ENCODE results near the gene KAZALD1. TPM values are rescaled to one million over a fixed set of nuclear protein-coding genes. Genes with fewer than 3 reads are reported as not detected.

Gene KAZALD1
- total RNA-seq, 1 donor, result 5.9 TPM

- no peak for DNase-seq (ENCODE audit: low read depth in 2 of 3, low spot score in 2 of 3)
These were observed 15.2 kb upstream of the KAZALD1 start for GRCh38 chr10:101046332-101047238.

DNA sequence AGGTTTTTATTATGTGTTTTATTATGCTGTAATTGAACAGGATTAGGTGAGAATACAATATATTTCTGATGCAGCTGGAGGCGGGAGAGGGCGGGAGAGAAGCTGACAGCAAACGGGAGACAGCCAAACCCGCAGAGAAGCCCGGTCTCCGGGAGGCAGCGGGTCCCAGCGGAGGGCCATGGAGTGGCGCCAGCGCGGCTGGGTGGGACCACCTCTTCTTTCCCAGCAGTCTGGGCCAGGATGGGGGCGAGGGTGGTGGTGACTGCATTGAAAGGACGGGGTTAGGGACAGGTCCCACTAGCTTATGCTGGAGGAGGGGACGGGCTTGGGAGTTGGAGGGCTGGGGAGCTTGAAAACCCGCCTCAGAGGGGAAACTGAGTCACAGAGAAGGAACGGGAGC, 14.5 kb upstream of the KAZALD1 start:
- no peak for DNase-seq (ENCODE audit: low read depth in 2 of 3, low spot score in 2 of 3)

GRCh38 chr10:101047961-101048892, 13.6 kb upstream of the KAZALD1 start:
- DNase-seq (ENCODE audit: low read depth in 2 of 3, low spot score in 2 of 3), result no peak

DNA sequence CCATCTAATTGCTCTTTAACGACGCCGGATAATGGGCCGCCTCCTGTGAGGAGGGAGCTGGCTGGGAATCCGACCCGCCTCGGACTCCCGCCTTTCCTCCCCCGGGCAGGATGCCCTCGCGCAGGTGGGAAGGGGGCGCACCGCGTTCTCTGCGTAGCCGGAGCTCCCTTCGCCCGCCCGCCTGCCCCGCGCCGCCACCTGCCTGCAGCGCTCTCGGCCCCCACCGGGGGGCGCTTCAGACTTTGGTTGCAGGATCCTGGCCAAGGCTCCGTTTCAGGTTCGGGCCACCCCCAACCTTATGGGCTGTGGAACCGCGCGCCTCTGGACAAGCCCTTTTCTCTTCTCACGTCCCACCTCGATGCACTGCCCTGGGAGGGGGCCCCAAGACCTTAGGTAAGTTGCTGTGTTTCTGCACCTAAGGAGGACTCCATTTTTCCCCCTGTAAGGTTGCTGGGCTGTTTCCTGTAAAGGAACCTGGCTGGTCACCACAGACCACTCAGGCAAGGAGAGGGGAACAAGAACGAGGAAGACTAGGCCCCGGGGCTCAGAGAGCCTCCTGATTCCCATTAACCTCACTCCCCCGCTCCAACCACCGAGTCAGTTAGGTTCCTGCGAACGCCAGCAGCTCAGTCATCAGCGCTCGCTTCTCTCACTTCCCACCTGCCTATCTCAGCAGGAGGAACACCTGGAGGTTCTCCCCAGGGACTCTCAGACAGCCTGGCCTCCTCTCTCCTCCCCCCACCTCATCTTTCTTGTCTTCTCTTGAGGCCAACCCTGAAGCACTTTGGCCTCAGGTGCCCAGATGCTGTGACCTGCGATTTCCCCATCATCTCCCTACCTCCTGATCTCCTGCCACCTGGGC, 11.3 kb upstream of the KAZALD1 start:
- DNase-seq (ENCODE audit: low read depth in 2 of 3, low spot score in 2 of 3), result peak; percentile 66 to 73 (median 69)

DNA sequence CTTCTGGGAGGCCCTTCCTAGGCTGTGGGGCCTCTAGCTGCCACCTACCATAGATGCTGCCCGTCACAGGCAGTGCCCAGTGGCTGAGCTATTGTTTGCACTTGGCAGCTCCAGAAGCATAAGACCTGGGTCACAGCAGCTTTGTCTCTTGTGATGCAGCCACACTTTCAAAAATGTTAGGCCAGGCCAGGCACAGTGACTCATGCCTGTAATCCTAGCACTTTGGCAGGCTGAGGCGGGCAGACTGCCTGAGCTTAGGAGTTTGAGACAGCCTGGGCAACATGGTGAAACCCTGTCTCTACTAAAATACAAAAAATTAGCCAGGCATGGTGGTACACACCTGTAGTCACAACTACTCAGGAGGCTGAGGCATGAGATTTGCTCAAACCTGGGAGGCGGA, 9.5 kb upstream of the KAZALD1 start:
- no peak for DNase-seq (ENCODE audit: low read depth in 2 of 3, low spot score in 2 of 3)

DNA sequence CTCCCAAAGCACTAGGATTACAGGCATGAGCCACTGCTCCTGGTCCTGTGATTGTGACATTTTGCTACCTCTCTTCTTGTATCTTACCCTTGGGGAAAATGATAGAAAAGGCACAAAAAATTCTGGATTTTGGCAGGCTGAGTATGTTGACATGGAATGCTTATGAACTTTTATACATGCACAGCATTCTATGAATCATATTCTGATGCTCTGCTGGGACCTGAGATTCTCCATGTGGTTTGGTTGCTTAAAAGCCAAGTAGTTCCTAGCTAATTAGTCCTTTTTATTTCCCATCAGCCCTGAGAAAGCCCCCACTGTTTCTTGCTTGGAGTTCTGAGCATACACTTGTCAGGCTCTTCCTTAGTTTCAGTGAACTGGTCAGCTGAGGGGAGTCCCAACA, 8.3 kb upstream of the KAZALD1 start:
- DNase-seq (ENCODE audit: low read depth in 2 of 3, low spot score in 2 of 3), result no peak

- DNase-seq (ENCODE audit: low read depth in 2 of 3, low spot score in 2 of 3), result peak in 2 of 3 donors; percentile 68 to 89
These were observed 7.4 kb upstream of the KAZALD1 start for GRCh38 chr10:101054351-101054750.

DNA sequence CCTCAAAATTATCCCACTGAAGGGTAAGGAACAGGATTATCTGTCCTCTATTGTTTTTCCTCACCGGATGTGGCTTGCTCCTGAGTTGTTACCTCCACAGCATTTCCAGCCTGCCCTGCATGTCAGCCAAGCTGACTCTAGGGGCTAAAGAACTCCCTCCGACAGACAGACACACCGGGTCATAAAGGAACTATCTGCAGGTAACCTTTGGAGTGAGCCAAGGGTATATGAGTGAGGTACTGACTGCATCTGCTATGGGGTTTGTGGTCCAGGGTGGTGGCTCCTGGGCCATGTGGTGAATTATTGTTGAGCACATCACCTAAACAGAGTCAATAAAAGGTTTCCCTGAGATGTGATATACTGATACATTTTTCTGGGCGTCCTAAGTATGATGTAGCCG, 6.9 kb upstream of the KAZALD1 start:
- DNase-seq (ENCODE audit: low read depth in 2 of 3, low spot score in 2 of 3), result no peak

GRCh38 chr10:101055411-101055810, 6.4 kb upstream of the KAZALD1 start:
- DNase-seq (ENCODE audit: low read depth in 2 of 3, low spot score in 2 of 3), result no peak

DNA sequence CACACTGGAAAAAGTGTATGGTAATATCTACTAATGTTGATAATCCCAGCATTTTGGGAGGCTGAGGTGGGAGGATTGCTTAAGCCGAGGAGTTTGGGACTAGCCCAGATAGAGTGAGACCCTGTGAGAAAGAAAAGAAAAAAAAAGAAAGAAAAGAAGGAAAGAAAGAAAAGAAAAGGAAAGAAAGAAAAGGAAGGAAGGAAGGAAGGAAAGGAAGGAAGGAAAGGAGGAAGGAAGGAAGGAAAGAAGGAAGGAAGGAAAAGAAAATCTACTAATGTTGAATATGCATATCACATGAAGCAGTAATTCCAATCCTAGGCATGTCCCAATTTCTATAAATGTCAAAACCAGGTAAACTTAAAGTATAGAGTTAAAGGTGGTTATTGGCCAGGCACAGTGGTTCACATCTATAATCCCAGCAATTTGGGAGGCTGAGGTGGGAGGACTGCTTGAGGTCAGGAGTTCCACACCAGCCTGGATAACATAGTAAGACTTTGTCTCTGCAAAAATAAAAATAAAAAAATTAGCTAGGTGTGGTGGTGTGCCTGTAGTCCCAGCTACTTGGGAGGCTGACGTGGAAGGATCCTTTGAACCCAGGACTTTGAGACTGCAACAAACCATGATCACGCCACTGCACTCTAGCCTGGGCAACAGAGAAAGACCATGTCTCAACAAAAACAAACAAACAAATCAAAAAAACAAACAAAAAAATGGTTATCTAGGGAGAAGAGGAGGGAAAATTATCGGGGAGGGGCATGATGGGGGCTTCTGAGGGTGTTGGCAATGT, 5.2 kb upstream of the KAZALD1 start:
- no peak for DNase-seq (ENCODE audit: low read depth in 2 of 3, low spot score in 2 of 3)

- peak; percentile 93 to 96 (median 95) for DNase-seq (ENCODE audit: low read depth in 2 of 3, low spot score in 2 of 3)
These were observed 1.5 kb upstream of the KAZALD1 start for GRCh38 chr10:101060036-101060950.

- peak in 2 of 3 donors; percentile 95 to 96 for DNase-seq (ENCODE audit: low read depth in 2 of 3, low spot score in 2 of 3)
These were observed 702 bp upstream of the KAZALD1 start for GRCh38 chr10:101060951-101061623.

- peak in 1 of 3 donors; percentile 58 for DNase-seq (ENCODE audit: low read depth in 2 of 3, low spot score in 2 of 3)
These were observed 652 bp downstream of the KAZALD1 start for GRCh38 chr10:101062232-101063049.

- no peak for DNase-seq (ENCODE audit: low read depth in 2 of 3, low spot score in 2 of 3)
These were observed 1.3 kb downstream of the KAZALD1 start for GRCh38 chr10:101063050-101063525.

- DNase-seq (ENCODE audit: low read depth in 2 of 3, low spot score in 2 of 3), result peak in 1 of 3 donors; percentile 60
These were observed 2.0 kb downstream of the KAZALD1 start for GRCh38 chr10:101063548-101064414.

GRCh38 chr10:101064415-101065030, 2.7 kb downstream of the KAZALD1 start:
- no peak for DNase-seq (ENCODE audit: low read depth in 2 of 3, low spot score in 2 of 3)

All from hematopoietic multipotent progenitor cell (in vitro differentiated cells).